ENCODE results near the gene TRABD2B.

- TF ChIP-seq POLR2AphosphoS5 (IDR thresholded peaks at IDR 0.05) (no peak), CTCF (IDR thresholded peaks at IDR 0.05) (no peak), POLR2A (IDR thresholded peaks at IDR 0.05) (no peak)
These were observed 174.0 kb downstream of the TRABD2B start for GRCh38 chr1:47823040-47823808.

Data from prostate gland (tissue), 2 donors.